ENCODE results near the gene ANKS1A. TPM values are rescaled to one million over a fixed set of nuclear protein-coding genes. Genes with fewer than 3 reads are reported as not detected.

Gene ANKS1A
- total RNA-seq, 1 experiment from 2014 or later: 21.7 TPM

GRCh38 chr6:35062676-35063574 lies 173.9 kb downstream of the ANKS1A start:
- H3K27ac ChIP-seq (ENCODE audit: low read depth, low read length, poor library complexity, severe bottlenecking): no peak overlapping the region
- intact Hi-C loops (cut with micrococcal nuclease; ENCODE audit: unreplicated experiment): no loop called here
- BruUV-seq (replicated peaks): no TSS peak
- TF ChIP-seq, protein P1, sequence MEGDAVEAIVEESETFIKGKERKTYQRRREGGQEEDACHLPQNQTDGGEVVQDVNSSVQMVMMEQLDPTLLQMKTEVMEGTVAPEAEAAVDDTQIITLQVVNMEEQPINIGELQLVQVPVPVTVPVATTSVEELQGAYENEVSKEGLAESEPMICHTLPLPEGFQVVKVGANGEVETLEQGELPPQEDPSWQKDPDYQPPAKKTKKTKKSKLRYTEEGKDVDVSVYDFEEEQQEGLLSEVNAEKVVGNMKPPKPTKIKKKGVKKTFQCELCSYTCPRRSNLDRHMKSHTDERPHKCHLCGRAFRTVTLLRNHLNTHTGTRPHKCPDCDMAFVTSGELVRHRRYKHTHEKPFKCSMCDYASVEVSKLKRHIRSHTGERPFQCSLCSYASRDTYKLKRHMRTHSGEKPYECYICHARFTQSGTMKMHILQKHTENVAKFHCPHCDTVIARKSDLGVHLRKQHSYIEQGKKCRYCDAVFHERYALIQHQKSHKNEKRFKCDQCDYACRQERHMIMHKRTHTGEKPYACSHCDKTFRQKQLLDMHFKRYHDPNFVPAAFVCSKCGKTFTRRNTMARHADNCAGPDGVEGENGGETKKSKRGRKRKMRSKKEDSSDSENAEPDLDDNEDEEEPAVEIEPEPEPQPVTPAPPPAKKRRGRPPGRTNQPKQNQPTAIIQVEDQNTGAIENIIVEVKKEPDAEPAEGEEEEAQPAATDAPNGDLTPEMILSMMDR (conservative IDR thresholded peaks at IDR 0.05; ENCODE audit: low read depth, low read length): no peak
- TF ChIP-seq EZH2 (IDR thresholded peaks at IDR 0.05; ENCODE audit: borderline replicate concordance, low read depth, low read length, poor library complexity, severe bottlenecking): no peak
- DNase-seq (ENCODE audit: low spot score): no peak
- no peak overlapping the region for H3K4me3 ChIP-seq (ENCODE audit: low read depth, low read length, poor library complexity, severe bottlenecking)
- no peaks in the 10 kb centered on the region for H3K9me3 ChIP-seq (ENCODE audit: low read depth, low read length, poor library complexity, severe bottlenecking)
- no peaks in the 10 kb centered on the region for H3K4me1 ChIP-seq (ENCODE audit: insufficient read depth, low read length, poor library complexity, severe bottlenecking)
- ChIA-PET CTCF (no interaction called here), POLR2A (ENCODE audit: low non-redundant PET) (no interaction called here)
- peaks cover 5% of the 10 kb centered on the region for H3K36me3 ChIP-seq (ENCODE audit: insufficient read depth, low read length, poor library complexity, severe bottlenecking)
- H3K27me3 ChIP-seq (replicated peaks; ENCODE audit: insufficient read depth, low read depth, low read length, poor library complexity): no peaks in the 10 kb centered on the region

GRCh38 chr6:35063701-35064280 lies 174.7 kb downstream of the ANKS1A start:
- Histone ChIP-seq H3K4me1 (ENCODE audit: insufficient read depth, low read length, poor library complexity, severe bottlenecking) (no peaks in the 10 kb centered on the region), H3K4me3 (ENCODE audit: low read depth, low read length, poor library complexity, severe bottlenecking) (no peak overlapping the region), H3K27ac (ENCODE audit: low read depth, low read length, poor library complexity, severe bottlenecking) (no peak overlapping the region), H3K27me3 (replicated peaks; ENCODE audit: insufficient read depth, low read depth, low read length, poor library complexity) (no peaks in the 10 kb centered on the region), H3K9me3 (ENCODE audit: low read depth, low read length, poor library complexity, severe bottlenecking) (no peaks in the 10 kb centered on the region), H3K36me3 (ENCODE audit: insufficient read depth, low read length, poor library complexity, severe bottlenecking) (peaks cover 5% of the 10 kb centered on the region)
- ChIA-PET POLR2A (ENCODE audit: low non-redundant PET) (no interaction called here), CTCF (no interaction called here)
- intact Hi-C loops (cut with micrococcal nuclease; ENCODE audit: unreplicated experiment): no loop called here
- BruUV-seq (replicated peaks): no TSS peak
- DNase-seq (ENCODE audit: low spot score): no peak
- TF ChIP-seq, protein P1 (conservative IDR thresholded peaks at IDR 0.05; ENCODE audit: low read depth, low read length): no peak
- TF ChIP-seq EZH2 (IDR thresholded peaks at IDR 0.05; ENCODE audit: borderline replicate concordance, low read depth, low read length, poor library complexity, severe bottlenecking): no peak

DNA sequence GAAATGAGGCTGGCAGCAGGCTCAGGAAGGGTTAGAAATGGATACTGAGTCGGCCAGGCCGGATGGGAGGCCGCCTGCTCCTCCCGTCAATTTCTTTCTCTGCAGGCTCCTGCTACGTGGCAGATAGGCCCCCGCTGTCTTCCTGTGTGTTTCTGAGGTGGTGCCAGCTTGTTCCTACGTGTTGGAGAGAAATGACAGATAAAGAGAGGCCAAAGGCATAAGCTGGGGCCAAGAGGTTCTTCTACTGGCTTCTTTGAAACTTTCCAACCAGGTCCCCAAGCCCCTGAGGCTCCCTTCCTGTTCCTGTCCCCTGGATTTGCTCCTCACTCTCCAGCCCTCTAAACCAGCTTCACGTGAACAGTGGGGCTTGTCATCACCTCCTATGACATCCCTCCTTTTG lies 175.2 kb downstream of the ANKS1A start:
- ChIA-PET CTCF (no interaction called here), POLR2A (ENCODE audit: low non-redundant PET) (no interaction called here)
- Histone ChIP-seq H3K4me3 (ENCODE audit: low read depth, low read length, poor library complexity, severe bottlenecking) (no peak overlapping the region), H3K27ac (ENCODE audit: low read depth, low read length, poor library complexity, severe bottlenecking) (no peak overlapping the region), H3K4me1 (ENCODE audit: insufficient read depth, low read length, poor library complexity, severe bottlenecking) (no peaks in the 10 kb centered on the region), H3K27me3 (replicated peaks; ENCODE audit: insufficient read depth, low read depth, low read length, poor library complexity) (no peaks in the 10 kb centered on the region), H3K36me3 (ENCODE audit: insufficient read depth, low read length, poor library complexity, severe bottlenecking) (peaks cover 5% of the 10 kb centered on the region), H3K9me3 (ENCODE audit: low read depth, low read length, poor library complexity, severe bottlenecking) (no peaks in the 10 kb centered on the region)
- no TSS peak for BruUV-seq (replicated peaks)
- no peak for DNase-seq (ENCODE audit: low spot score)
- no peak for TF ChIP-seq EZH2 (IDR thresholded peaks at IDR 0.05; ENCODE audit: borderline replicate concordance, low read depth, low read length, poor library complexity, severe bottlenecking)
- TF ChIP-seq, protein P1 (conservative IDR thresholded peaks at IDR 0.05; ENCODE audit: low read depth, low read length): no peak
- intact Hi-C loops (cut with micrococcal nuclease; ENCODE audit: unreplicated experiment): no loop called here
